ENCODE results near the gene ATP8A2.
"Not testable (repeated sequence)": the region's sequence is repeated elsewhere in the genome, so short reads cannot be mapped to it uniquely, and the experiment has no call there.

The ATP8A2 gene

DNA sequence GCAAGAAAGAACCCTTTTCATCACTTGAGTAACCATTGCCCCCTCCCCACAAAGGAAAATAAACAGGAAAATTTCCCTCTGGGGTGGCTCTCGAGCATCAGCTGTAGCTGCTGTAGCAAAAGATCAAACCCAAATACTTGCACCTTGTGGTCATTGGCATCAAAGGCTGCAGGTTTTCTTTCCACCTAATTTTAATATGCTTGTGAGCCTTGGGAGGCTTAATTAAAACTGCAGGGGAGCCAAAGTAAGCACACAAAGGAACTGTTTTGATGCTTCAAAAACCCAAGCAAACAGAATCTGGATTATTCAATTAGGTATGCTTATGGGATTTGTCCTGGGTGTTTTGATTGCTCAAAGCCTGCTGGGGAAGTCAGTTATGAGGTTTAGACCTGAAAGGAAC is 560.6 kb downstream of the ATP8A2 start:
- DNase-seq = no peak

- DNase-seq = no peak
Observed at GRCh38 chr13:25933520-25933919, 561.7 kb downstream of the ATP8A2 start.

GRCh38 chr13:25934127-25934526 is 562.4 kb downstream of the ATP8A2 start:
- no peak for DNase-seq

- DNase-seq = no peak
Observed at GRCh38 chr13:25939961-25940687, 568.4 kb downstream of the ATP8A2 start.

DNA sequence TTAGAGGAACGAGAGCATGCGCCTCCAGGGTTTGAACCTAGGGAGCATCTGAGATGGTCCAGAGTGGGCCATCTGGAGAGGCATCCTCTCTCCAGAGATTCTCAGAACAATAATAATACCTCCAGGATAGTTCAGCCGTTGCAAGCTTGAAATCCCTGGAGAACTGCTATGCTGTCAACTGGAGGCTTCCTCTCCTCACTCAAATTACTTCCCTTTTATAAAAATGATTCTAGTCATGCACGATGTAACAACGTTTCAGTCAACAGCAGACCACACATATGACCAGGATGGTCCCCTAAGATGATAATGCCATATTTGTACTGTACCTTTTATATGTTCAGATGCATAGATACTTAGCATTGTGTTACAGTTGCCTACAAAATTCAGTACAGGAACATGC is 571.3 kb downstream of the ATP8A2 start:
- no peak for DNase-seq

DNA sequence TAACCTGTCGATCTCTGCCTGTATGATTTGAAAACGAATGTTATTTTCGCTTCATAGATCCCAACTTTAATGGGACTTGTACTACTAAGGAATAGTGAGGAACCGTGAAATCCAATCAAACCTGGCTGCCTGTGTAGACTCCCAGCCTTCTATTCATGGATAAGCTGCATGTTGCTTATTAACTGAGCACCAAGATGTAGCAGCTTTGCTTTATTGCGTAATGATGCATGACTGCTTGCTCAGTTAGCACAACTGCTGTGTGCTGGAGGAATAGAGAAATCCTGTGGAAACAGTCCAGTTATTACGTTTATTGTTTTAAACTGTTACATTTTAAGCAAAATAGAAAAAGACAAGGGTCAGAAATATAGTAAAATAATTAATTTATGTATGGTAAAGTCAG is 571.9 kb downstream of the ATP8A2 start:
- DNase-seq = peak; percentile 24

DNA sequence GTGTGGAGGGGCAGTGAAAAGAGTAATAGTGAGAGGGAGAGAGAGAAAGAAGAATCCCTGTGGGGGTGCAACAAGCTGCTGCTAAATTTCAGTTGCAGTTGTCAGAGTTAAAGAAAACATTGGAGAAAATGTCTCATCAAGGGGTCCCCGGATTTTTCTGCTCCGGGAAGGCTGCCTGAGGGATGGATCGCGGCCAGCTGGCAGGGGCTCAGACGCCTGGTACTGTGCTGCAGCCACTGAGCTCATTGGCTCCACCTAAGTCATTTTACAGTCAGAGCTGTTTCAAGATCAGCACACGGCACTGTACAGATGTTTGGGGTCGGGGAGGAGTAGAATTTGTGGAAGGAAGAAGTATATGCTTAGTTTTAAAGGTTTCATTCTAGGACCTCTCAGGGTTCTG is 573.8 kb downstream of the ATP8A2 start:
- DNase-seq = peak; percentile 55

- peak; percentile 16 for DNase-seq
Observed at GRCh38 chr13:25946321-25946720, 574.5 kb downstream of the ATP8A2 start.

GRCh38 chr13:25948910-25949309 is 577.1 kb downstream of the ATP8A2 start:
- DNase-seq = no peak

- no peak for DNase-seq
Observed at GRCh38 chr13:25951831-25952230, 580.1 kb downstream of the ATP8A2 start.

DNA sequence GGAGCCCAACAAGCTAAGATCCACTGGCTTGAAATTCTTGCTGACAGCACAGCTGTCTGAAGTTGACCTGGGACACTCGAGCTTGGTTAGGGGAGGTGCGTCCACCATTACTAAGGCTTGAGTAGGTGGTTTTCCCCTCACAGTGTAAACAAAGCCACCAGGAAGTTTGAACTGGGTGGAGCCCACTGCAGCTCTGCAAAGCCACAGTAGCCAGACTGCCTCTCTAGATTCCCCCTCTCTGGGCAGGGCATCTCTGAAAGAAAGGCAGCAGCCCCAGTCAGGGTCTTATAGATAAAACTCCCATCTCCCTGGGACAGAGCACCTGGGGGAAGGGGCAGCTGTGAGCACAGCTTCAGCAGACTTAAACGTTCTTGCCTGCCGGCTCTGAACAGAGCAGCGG is 582.3 kb downstream of the ATP8A2 start:
- DNase-seq = not testable (repeated sequence)

GRCh38 chr13:25954943-25955342 is 583.2 kb downstream of the ATP8A2 start:
- DNase-seq = not testable (repeated sequence)

- no peak for DNase-seq
Observed at GRCh38 chr13:25958986-25959385, 587.2 kb downstream of the ATP8A2 start.

GRCh38 chr13:25961294-25961693 is 589.5 kb downstream of the ATP8A2 start:
- DNase-seq = no peak

DNA sequence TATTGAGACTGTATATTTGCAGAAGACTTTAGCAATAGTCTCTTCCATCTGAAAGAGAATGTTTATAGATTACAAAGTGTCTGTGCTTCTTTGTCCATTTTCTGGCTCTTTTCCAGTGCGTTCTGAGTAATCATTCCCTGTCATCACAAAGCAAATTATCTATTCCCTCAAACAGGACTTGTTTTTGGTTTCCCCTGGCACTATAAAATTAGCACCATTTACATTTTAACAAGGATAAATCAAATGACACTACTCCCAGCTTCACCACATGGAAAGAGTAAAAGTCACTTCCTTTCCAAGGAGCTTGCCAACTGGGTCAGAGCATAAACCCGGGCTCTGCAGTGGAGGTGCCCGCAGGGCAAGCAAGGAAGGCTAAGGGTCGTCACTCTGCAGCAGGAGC is 591.9 kb downstream of the ATP8A2 start:
- DNase-seq = peak; percentile 27

- no peak for DNase-seq
Observed at GRCh38 chr13:25965596-25965995, 593.8 kb downstream of the ATP8A2 start.

DNA sequence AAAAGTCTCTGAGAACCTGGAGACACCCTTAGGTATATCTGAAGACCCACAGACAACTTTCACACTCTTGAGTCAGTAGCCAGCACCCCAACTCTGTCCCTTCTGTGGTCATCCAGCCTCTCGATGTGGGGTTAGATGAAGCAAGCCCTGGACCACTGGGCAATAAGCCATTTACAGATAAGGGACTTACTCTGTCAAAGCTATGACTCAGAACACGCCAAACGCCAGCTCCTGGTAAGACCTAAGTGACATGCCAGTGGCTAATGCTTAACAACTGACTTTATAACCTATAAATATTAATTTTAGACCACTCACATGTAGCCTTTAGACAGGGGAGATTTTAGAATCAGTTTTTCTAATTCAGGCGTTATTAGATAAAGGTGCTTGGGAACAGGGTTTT is 594.3 kb downstream of the ATP8A2 start:
- no peak for DNase-seq

DNA sequence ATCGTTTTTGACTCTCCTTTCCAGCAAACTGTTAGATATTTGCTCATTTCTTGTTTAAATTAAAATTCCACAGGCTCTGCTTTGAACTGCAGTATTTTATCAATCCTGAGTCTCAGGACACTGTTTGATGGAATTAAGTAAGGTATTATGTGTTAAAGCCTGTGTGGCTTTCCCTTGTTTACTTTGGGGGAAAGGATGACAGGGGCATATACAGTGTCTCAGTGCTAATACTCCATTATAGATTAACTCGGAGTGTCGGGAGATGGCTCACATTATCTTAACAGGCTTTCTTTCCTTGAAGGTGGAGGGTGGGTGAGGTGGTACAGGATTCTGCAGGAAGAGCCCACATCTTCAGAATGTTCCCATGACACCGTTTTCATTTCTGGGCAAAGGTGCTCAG is 595.4 kb downstream of the ATP8A2 start:
- DNase-seq = no peak

GRCh38 chr13:25971047-25971446 is 599.3 kb downstream of the ATP8A2 start:
- DNase-seq = no peak

GRCh38 chr13:25971459-25972145 is 599.8 kb downstream of the ATP8A2 start:
- no peak for DNase-seq

DNA sequence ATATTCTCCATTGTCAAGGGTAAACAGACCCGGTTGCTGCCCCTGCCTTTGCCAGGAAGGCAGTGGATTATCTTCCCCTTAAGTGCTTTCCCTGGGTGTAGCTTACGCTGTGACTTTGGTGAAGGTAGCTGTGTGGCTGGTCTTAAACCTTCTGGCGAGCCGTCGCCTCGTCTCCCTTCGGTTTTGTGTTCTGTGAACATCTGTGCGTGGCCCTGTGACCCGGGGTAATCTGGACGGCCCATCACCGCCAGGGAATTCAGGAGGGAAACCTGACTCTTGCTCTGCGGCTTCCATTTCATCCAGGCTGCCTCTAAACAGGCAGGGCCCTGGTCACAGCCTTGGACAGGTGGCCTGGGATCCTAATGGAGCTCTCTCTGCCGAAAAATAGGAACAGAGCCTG is 601.3 kb downstream of the ATP8A2 start:
- DNase-seq = no peak

GRCh38 chr13:25973576-25973975 is 601.8 kb downstream of the ATP8A2 start:
- no peak for DNase-seq

GRCh38 chr13:25977216-25977615 is 605.4 kb downstream of the ATP8A2 start:
- DNase-seq = no peak

GRCh38 chr13:25977671-25978070 is 605.9 kb downstream of the ATP8A2 start:
- no peak for DNase-seq
